WERI-Rb-1 (cell line): ENCODE measurements around the gene OR10S1.

ENCODE experiments used
- DNase-seq: peaks from one replicate; pipeline ENCODE4 v3.0.0-alpha.2; 2020
- H3K27ac ChIP-seq: fragments of 250-450 bp; sonication (Bioruptor Pico); 2 replicates; pipeline ENCODE4 v1.5.1; 2020; ENCODE audit warnings: mild to moderate bottlenecking, moderate library complexity
- H3K27me3 ChIP-seq: fragments of 250-450 bp; sonication (Bioruptor Pico); 2 replicates; pipeline ENCODE4 v1.5.1; 2021; ENCODE audit warnings: mild to moderate bottlenecking, low read depth, moderate library complexity; ENCODE audit not compliant: insufficient read depth, severe bottlenecking
- H3K36me3 ChIP-seq: fragments of 250-450 bp; sonication (Bioruptor Pico); 2 replicates; pipeline ENCODE4 v1.5.1; 2020; ENCODE audit warnings: mild to moderate bottlenecking, moderate library complexity
- H3K4me3 ChIP-seq: 2 replicates; pipeline ENCODE4 v1.5.1; 2011; ENCODE audit warnings: low read depth, mild to moderate bottlenecking, control low read depth, low read length
- H3K9me3 ChIP-seq: fragments of 250-450 bp; sonication (Bioruptor Pico); 2 replicates; pipeline ENCODE4 v1.5.1; 2021; ENCODE audit warnings: mild to moderate bottlenecking, moderate library complexity; ENCODE audit not compliant: severe bottlenecking
- TF ChIP-seq, protein P1 (sequence below): IDR thresholded peaks from 2 replicates; pipeline ENCODE4 v1.5.1; 2011; ENCODE audit warnings: low read depth, mild to moderate bottlenecking, control low read depth, inconsistent platforms, low read length

The OR10S1 gene

GRCh38 chr11:123939317-123939716 is 38.3 kb downstream of the OR10S1 start, which contains the start of gene OR4D5:
TSS of gene OR4D5 (plus strand) at chr11:123939617. CDS start at chr11:123939617, 0 bp downstream.
- H3K27me3 ChIP-seq = no peaks in the 10 kb centered on the region
- H3K9me3 ChIP-seq = no peaks in the 10 kb centered on the region
- TF ChIP-seq, protein P1, sequence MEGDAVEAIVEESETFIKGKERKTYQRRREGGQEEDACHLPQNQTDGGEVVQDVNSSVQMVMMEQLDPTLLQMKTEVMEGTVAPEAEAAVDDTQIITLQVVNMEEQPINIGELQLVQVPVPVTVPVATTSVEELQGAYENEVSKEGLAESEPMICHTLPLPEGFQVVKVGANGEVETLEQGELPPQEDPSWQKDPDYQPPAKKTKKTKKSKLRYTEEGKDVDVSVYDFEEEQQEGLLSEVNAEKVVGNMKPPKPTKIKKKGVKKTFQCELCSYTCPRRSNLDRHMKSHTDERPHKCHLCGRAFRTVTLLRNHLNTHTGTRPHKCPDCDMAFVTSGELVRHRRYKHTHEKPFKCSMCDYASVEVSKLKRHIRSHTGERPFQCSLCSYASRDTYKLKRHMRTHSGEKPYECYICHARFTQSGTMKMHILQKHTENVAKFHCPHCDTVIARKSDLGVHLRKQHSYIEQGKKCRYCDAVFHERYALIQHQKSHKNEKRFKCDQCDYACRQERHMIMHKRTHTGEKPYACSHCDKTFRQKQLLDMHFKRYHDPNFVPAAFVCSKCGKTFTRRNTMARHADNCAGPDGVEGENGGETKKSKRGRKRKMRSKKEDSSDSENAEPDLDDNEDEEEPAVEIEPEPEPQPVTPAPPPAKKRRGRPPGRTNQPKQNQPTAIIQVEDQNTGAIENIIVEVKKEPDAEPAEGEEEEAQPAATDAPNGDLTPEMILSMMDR = no peak
- H3K27ac ChIP-seq = no peak within 1 kb of the TSS
- H3K4me3 ChIP-seq = no peak within 1 kb of the TSS
- no peaks in the 10 kb centered on the region for H3K36me3 ChIP-seq
- DNase-seq = no peak
